HUES6 (cell line): ENCODE data around the gene PLEKHA6.

Experiments
- H3K27ac ChIP-seq: 2 replicates; pipeline ENCODE4 v1.7.0; 2013; ENCODE audit warnings: low read depth, mild to moderate bottlenecking, low read length, inconsistent platforms
- H3K27me3 ChIP-seq: 2 replicates; pipeline ENCODE4 v1.6.1; 2013; ENCODE audit warnings: low read length; ENCODE audit not compliant: control insufficient read depth, insufficient read depth
- H3K36me3 ChIP-seq: 2 replicates; pipeline ENCODE4 v1.6.1; 2013; ENCODE audit warnings: low read length; ENCODE audit not compliant: control insufficient read depth, insufficient read depth
- H3K4me1 ChIP-seq: 2 replicates; pipeline ENCODE4 v1.6.1; 2013; ENCODE audit warnings: low read length; ENCODE audit not compliant: control insufficient read depth, insufficient read depth
- H3K4me3 ChIP-seq: 2 replicates; pipeline ENCODE4 v1.5.1; 2013; ENCODE audit warnings: low read depth, low read length
- H3K9ac ChIP-seq: one replicate; pipeline ENCODE4 v1.6.1; 2013; ENCODE audit warnings: mild to moderate bottlenecking, low read length
- H3K9me3 ChIP-seq: 2 replicates; pipeline ENCODE4 v1.6.1; 2013; ENCODE audit warnings: low read depth, low read length; ENCODE audit not compliant: control insufficient read depth, insufficient read depth

Gene PLEKHA6

GRCh38 chr1:204230211-204230610 is 129.5 kb downstream of the PLEKHA6 start:
- Histone ChIP-seq H3K9ac (no peak overlapping the region), H3K4me3 (no peak overlapping the region), H3K36me3 (no peaks in the 10 kb centered on the region), H3K9me3 (no peaks in the 10 kb centered on the region), H3K4me1 (no peaks in the 10 kb centered on the region), H3K27me3 (no peaks in the 10 kb centered on the region), H3K27ac (no peak overlapping the region)

GRCh38 chr1:204228896-204229295 is 130.8 kb downstream of the PLEKHA6 start:
- Histone ChIP-seq H3K36me3 (no peaks in the 10 kb centered on the region), H3K9me3 (no peaks in the 10 kb centered on the region), H3K27me3 (no peaks in the 10 kb centered on the region), H3K4me1 (no peaks in the 10 kb centered on the region), H3K4me3 (no peak overlapping the region), H3K9ac (no peak overlapping the region), H3K27ac (no peak overlapping the region)

- H3K4me1 ChIP-seq = no peaks in the 10 kb centered on the region
- H3K9ac ChIP-seq = no peak overlapping the region
- H3K9me3 ChIP-seq = no peaks in the 10 kb centered on the region
- H3K27me3 ChIP-seq = no peaks in the 10 kb centered on the region
- no peak overlapping the region for H3K4me3 ChIP-seq
- H3K27ac ChIP-seq = no peak overlapping the region
- no peaks in the 10 kb centered on the region for H3K36me3 ChIP-seq
These were observed 131.5 kb downstream of the PLEKHA6 start for GRCh38 chr1:204227996-204228785.

GRCh38 chr1:204227351-204227750 is 132.4 kb downstream of the PLEKHA6 start:
- Histone ChIP-seq H3K27ac (no peak overlapping the region), H3K4me3 (no peak overlapping the region), H3K36me3 (no peaks in the 10 kb centered on the region), H3K9ac (no peak overlapping the region), H3K27me3 (no peaks in the 10 kb centered on the region), H3K4me1 (no peaks in the 10 kb centered on the region), H3K9me3 (no peaks in the 10 kb centered on the region)

GRCh38 chr1:204225841-204226735 is 133.6 kb downstream of the PLEKHA6 start:
- H3K9ac ChIP-seq = no peak overlapping the region
- H3K9me3 ChIP-seq = no peaks in the 10 kb centered on the region
- peaks cover 4% of the 10 kb centered on the region; the same call in 1 of the 2 replicates for H3K4me1 ChIP-seq
- no peak overlapping the region for H3K27ac ChIP-seq
- no peaks in the 10 kb centered on the region for H3K36me3 ChIP-seq
- no peaks in the 10 kb centered on the region for H3K27me3 ChIP-seq
- no peak overlapping the region for H3K4me3 ChIP-seq

- no peaks in the 10 kb centered on the region for H3K36me3 ChIP-seq
- no peaks in the 10 kb centered on the region for H3K9me3 ChIP-seq
- H3K27me3 ChIP-seq = no peaks in the 10 kb centered on the region
- no peak overlapping the region for H3K4me3 ChIP-seq
- H3K27ac ChIP-seq = no peak overlapping the region
- no peak overlapping the region for H3K9ac ChIP-seq
- peaks cover 4% of the 10 kb centered on the region; the same call in 1 of the 2 replicates for H3K4me1 ChIP-seq
These were observed 135.1 kb downstream of the PLEKHA6 start for GRCh38 chr1:204224655-204225054.

GRCh38 chr1:204223129-204223860 is 136.4 kb downstream of the PLEKHA6 start:
- Histone ChIP-seq H3K4me1 (peaks cover 4% of the 10 kb centered on the region; the same call in 1 of the 2 replicates), H3K9ac (no peak overlapping the region), H3K9me3 (no peaks in the 10 kb centered on the region), H3K36me3 (no peaks in the 10 kb centered on the region), H3K27ac (no peak overlapping the region), H3K4me3 (no peak overlapping the region), H3K27me3 (no peaks in the 10 kb centered on the region)

- no peak overlapping the region for H3K27ac ChIP-seq
- peaks cover 4% of the 10 kb centered on the region; the same call in 1 of the 2 replicates for H3K4me1 ChIP-seq
- H3K27me3 ChIP-seq = no peaks in the 10 kb centered on the region
- no peak overlapping the region for H3K4me3 ChIP-seq
- no peaks in the 10 kb centered on the region for H3K9me3 ChIP-seq
- H3K36me3 ChIP-seq = no peaks in the 10 kb centered on the region
- no peak overlapping the region for H3K9ac ChIP-seq
These were observed 137.0 kb downstream of the PLEKHA6 start for GRCh38 chr1:204222764-204223055.

- Histone ChIP-seq H3K4me3 (no peak overlapping the region), H3K36me3 (no peaks in the 10 kb centered on the region), H3K27me3 (no peaks in the 10 kb centered on the region), H3K4me1 (peaks cover 4% of the 10 kb centered on the region; the same call in 1 of the 2 replicates), H3K27ac (no peak overlapping the region), H3K9me3 (no peaks in the 10 kb centered on the region), H3K9ac (no peak overlapping the region)
These were observed 137.5 kb downstream of the PLEKHA6 start for GRCh38 chr1:204222006-204222763.

GRCh38 chr1:204221271-204221670 is 138.5 kb downstream of the PLEKHA6 start:
- Histone ChIP-seq H3K36me3 (no peaks in the 10 kb centered on the region), H3K4me3 (no peak overlapping the region), H3K9me3 (no peaks in the 10 kb centered on the region), H3K9ac (no peak overlapping the region), H3K4me1 (peaks cover 4% of the 10 kb centered on the region; the same call in 1 of the 2 replicates), H3K27me3 (no peaks in the 10 kb centered on the region), H3K27ac (no peak overlapping the region)
